HG02642 (cell line): Measurements from ENCODE around the gene GTF2F2.
A peak's percentile ranks its signal among the peaks of the same experiment; 100 is the strongest.
"Not testable (repeated sequence)": the region's sequence is repeated elsewhere in the genome, so short reads cannot be mapped to it uniquely, and the experiment has no call there.

ENCODE experiments used
- ATAC-seq: cut with Tn5 transposase; IDR thresholded peaks from one replicate; pipeline ENCODE4 v1.9.1; 2021; ENCODE audit warnings: mild to moderate bottlenecking; ENCODE audit not compliant: unreplicated experiment, poor library complexity

Gene GTF2F2

GRCh38 chr13:45174478-45174877, 54.2 kb downstream of the GTF2F2 start:
- ATAC-seq = no peak

DNA sequence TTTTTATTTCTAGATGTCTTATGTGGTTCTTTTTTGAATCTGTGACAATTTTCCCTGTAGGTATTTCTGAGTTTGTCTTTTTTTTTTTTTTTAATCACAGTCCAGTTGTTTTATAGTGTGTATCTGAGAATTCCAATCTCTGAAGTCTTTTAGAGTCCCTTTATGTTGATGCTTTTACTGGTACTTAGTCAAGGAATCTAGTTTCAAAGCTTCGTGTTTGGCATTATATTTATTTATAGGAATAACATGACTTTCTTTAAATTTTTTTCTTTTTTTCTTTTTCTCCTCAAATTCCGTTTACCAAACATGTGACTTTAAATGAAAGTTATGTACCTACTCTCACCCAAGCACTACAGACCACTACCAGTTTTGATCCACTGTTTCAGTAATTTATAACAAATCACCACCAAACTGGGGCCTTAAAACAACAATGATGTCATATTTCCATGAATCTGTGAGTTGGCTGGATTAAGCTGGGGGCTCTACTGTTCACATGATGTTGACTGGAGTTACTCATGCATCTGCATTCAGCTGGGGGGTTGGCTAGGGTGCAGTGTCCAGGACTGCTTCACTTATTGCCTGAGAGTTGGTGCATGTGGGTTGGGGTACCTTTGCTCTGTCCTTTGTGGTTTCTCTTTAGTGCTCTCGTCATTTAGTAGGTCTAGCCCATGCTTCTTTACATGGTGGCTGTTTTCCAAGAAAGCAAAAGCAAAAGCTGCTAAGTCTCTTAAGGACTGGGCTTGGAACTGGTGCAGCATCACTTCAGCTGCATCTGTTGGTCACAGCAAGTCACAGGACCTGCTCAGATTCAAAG, 58.2 kb downstream of the GTF2F2 start:
- ATAC-seq = no peak

DNA sequence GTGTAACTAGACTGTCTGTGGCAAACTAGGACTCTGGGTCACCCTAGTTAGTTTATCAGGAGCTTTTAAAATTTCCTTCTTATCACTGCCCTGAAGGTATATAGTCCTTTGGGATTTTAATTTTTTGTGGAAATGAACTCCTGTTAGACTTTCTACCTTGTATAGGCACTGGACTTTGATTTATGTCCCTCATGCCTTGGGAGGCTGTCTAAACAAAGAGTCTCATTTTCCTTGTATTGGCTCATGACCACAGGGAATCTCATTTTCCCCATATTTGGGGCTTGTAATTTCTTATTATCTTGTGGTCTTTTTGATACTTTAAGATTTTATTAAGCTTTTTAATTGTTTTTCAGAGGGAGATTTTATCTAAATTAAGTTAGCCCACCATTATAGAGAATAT, 59.1 kb downstream of the GTF2F2 start:
- no peak for ATAC-seq

GRCh38 chr13:45180303-45180702, 60.0 kb downstream of the GTF2F2 start:
- no peak for ATAC-seq

- no peak for ATAC-seq
These were observed 60.6 kb downstream of the GTF2F2 start for GRCh38 chr13:45180713-45181601.

DNA sequence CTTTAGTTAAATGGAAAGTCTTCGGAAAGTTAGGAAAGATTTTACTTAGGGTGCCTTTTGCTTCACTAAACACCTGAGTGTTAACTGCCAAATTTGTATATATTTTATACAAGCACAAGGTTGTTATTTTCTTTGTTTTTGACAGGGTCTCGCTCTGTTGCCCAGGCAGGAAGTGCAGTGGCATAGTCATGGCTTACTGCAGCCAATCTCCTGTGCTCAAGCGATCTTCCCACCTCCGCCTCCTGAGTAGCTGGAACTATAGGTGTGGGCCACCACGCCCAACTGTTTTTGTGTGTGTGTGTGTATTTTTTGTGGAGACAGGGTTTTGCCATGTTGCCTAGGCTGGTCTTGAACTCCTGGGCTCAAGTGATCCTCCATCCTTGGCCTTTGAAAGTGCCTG, 64.4 kb downstream of the GTF2F2 start:
- ATAC-seq = no peak

- ATAC-seq = no peak
These were observed 65.0 kb downstream of the GTF2F2 start for GRCh38 chr13:45185286-45185685.

DNA sequence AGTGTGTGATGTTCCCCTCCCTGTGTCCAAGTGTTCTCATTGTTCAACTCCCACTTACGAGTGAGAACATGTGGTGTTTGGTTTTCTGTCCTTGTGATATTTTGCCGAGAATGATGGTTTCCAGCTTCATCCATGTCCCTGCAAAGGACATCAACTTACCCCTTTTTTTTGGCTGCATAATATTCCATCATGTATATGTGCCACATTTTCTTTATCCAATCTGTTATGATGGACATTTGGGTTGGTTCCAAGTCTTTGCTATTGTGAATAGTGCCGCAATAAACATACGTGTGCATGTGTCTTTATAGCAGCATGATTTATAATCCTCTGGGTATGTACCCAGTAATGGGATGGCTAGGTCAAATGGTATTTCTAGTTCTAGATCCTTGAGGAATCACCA, 68.8 kb downstream of the GTF2F2 start:
- ATAC-seq = not testable (repeated sequence)

GRCh38 chr13:45189511-45189910, 69.2 kb downstream of the GTF2F2 start:
- ATAC-seq = not testable (repeated sequence)

DNA sequence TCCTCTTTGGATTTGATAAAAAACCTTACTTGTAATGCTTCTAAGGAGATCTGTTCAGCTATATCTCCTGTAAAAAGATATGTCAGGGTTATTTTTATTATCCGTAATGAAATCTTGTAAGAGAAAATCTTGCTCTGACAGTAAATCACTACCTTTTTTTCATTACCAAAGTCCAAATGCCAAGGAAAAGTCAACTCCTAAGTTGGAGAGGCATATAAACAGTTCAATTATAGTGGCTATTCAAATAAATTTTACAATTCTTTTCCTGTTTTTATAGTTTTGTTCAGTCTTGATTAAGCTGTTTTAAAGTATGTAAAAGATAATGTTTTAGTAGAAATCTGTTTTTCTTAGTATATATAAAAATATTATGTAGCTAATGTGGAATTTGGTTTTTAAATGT, 71.6 kb downstream of the GTF2F2 start:
- no peak for ATAC-seq

GRCh38 chr13:45194081-45194939, 74.0 kb downstream of the GTF2F2 start:
- ATAC-seq = no peak

DNA sequence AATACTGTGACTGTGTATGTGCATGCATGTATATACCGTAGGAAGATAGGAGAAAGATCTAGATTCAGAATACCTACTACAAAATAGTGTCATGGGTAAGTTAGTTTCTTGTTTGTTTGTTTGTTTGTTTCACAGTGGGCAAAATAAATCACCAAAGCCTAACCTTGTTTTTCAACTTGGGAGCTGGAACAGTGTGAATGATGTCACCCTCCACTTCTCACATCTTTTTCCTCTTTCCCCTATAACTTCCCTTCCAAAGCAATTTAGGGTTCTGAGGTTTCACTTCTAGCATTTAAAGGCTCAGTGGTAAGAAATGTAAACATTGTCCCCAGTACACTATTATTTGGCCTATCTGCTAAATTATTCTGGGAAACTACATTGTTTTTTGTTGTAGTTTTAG, 75.1 kb downstream of the GTF2F2 start:
- no peak for ATAC-seq

DNA sequence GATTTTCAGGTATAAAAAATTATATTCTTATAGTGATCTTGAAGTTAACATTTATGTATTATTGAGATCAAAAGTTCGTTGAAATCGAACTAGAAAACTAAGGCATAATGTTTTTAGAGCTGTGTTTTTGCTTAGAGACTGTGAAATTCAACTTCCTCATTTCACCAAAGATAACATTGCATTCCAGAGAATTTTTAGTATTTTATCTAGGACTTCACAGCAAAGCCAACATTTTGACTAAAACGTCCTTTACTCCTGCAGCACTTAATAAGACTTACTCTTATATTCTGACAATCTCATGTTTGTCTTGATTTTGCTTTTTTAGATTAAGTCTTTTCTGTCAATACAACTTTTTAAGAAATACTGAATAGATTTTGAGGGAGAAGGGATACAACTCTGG, 75.8 kb downstream of the GTF2F2 start:
- no peak for ATAC-seq

DNA sequence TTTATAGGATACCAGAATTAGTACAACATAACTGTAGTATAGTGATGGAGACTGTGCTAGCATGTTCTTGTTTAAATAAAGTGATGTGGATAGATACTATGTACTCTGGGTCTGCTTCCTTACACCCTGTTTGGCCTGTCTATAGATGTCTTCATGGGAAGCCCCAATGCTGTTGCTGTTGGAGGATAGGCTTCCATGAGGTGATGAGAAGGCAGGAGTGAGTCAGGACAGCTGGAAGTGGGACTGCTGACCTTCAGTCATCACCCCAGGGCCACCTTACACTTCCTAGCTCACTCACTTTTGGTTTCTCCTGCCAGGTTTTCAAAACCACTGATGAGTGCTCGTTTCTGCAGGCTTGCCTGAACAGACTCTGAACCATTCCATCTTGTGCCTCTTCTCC, 76.3 kb downstream of the GTF2F2 start:
- no peak for ATAC-seq

- ATAC-seq = no peak
These were observed 77.7 kb downstream of the GTF2F2 start for GRCh38 chr13:45198041-45198440.

- ATAC-seq = no peak
These were observed 78.6 kb downstream of the GTF2F2 start for GRCh38 chr13:45198924-45199323.

DNA sequence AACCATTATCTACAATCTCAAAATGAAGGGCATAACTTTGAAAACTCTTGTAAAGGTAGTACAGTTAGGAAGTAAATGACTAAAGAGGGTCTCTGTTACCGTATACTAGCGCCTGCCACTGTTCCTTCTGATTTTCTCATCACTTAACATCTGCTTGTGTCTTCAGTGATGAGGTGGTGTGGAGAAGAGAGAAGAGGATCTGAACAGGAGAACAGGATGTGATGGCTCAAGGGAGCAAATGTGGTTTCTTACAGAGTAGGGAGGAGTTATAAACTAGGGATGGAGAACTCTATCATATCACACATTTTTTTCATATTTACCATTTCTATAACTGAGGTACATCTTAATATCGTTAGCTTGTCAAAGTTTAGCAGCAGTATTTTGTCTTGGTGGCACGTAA, 79.4 kb downstream of the GTF2F2 start:
- ATAC-seq = no peak

DNA sequence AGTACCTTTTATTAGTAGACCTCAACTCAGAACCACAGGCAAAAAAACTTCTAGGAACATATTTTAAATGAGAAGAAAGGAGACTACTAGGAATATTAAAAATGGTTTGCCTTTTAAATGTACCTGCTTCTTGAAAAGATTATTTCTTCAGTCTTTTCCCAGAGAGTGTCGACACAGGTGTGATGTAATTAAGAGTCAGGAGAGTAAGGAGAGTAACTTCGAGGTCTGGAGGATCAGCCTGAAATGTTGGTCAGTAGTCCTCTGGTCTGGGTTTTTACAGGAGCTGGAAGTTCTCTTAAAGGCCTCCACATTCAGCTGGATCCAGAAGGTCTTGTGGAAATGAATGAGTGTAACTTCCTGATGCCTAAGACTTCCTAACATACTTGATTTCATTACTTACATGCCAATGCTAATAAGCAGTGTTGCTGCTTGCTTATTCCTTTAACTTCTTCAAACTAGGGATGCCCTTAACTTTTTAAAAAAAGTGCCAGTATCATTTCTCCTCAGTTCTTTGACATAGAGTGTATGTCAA, 80.5 kb downstream of the GTF2F2 start, which contains the start of gene KCTD4:
TSS of gene KCTD4 (minus strand) at position 345 of the 532 bp plus-strand sequence. CDS start 6,478 bp downstream, outside the sequence.
- no peak for ATAC-seq

- ATAC-seq = no peak
These were observed 84.8 kb downstream of the GTF2F2 start for GRCh38 chr13:45205124-45205523.

DNA sequence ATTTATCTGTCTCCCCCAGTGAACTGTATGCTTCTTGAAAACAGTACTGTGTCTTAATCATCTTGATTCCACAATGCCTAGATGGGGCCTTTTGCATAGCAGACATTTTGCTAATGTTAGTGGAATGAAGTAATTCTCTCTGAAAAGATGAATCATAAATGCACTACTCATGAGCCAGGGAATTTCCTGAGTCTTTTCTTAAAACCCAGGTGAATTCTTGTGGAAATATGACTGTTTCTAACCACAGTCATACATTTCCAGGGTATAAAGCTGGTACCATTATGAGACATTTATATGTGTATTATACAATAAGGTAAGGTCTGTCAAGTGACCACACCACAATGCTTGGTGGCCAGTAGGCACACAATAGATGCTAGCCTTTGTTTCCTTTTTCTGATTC, 86.0 kb downstream of the GTF2F2 start:
- ATAC-seq = peak; percentile 71
